ENCODE data around the gene COL9A3.

The COL9A3 gene

DNA sequence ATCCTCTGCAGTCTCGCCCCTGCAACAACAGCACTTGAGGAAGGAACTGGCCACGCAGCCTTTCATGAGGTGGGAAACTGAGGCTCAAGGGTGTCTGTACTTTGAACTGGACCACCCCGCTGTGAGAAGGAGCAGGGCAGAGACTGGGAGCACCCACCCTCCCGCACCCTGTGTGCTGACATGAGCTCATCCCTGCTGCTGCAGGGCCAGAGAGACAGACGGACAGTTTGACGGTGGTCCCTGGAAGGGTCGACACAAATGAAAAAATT, 37.5 kb upstream of the COL9A3 start:
- DNase-seq = no peak

DNA sequence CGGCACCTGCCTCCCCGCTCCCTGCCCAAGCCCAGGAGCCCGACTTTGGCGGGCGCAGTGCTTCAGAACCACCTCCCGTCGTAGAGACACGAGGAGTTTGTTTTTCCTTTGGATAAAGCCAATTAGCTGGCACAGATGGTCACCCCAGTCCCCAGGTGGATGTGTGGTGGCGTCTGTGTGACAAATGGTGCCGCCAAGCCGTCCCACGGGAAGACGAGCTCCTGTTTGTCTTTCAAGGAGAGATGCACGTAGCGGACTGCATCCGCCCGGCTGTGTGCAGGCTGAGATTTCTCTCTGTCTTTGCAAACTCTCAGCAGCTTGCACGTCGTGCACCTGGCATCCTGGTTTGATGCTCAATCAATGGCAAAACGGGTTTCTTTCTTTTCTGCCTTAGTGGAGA, 36.6 kb upstream of the COL9A3 start:
- no peak for DNase-seq

DNA sequence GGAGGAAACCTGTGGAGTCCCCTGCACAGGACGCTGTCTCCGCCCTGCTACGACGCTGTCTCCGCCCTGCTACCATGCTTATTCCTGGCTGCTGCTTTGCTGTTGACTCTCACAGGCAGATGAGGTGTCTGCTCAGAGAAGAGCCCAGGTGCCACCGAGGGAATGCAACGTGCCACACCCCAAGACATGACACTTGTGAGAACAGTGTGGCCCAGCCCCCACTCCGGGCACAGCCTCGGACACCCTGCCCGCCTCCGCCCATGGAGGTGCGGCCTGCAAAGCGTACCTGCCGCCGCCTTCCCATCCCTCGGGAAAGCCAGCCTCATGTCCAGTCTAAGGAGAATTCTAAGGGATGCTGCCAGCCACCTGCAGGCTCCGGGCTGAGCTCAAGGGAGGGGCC, 36.2 kb upstream of the COL9A3 start:
- no peak for DNase-seq

DNA sequence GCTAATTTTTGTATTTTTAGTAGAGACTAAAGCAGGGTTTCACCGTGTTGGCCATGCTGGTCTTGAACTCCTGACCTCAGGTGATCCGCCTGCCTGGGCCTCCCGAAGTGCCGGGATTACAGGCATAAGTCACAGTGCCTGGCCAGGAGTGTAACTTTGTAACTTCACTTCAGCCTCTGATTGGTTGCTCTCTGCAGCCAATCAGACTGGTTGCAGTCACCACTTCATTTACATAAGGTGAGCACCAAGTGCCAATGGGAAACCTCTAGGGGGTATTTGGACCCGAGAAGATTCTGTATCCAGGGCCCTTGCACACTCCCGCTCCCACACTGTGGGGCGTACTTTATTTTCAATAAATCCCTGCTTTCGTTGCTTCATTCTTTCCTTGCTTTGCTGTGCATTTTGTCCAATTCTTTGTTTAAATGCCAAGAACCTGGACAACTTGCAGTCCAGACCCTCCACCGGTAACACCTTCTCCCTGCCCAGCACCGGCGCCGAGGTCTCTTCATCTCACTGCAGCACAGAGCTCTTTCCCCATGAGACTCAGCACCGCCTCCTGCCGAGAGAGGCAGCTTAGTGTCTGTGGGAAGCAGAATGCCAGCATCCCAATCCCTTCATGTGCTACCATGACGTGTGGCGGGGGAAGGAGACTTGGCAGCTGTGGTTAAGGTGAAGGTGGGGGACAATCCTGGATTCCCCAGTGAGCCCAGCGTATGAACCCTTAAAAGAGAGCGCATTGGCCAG, 34.5 kb upstream of the COL9A3 start:
- DNase-seq = no peak

DNA sequence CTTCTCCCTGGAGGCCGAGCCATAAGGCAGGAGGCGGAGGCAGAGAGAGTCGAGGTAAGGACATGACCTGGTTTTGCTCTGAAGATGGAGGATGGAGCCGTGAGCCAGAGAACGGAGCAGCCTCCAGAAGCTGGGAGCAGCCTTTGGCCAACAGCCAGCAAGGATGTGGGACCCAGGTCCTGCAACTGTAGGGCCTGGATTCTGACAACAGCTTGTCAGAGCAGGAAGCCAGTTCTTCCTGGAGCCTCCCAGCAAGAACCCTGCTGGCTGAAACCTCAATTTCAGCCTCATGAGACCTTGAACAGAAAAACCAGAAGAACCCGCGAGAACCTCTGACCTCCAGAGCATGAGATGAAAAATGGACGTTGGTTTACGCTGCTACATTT, 34.0 kb upstream of the COL9A3 start:
- no peak for DNase-seq

DNA sequence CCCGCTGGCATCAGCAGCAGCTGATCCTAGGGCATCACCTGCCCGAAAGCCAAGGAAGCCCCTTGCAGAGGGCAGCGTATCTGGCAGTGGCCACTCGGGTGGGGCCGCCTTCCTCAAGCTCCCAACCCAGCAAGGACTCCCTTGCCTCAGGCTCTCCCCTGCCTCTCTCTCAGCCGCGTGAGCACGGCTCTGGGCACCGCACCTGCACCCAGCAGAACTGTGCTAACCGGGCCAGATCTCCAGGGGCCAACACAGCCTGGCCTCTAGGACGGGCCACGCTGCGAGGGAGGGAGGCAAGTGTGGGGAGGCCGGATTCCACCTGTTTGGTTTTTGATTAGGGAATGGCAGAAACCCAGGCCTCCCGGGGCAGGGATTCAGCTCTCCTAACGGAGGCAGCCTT, 32.4 kb upstream of the COL9A3 start:
- DNase-seq = no peak

DNA sequence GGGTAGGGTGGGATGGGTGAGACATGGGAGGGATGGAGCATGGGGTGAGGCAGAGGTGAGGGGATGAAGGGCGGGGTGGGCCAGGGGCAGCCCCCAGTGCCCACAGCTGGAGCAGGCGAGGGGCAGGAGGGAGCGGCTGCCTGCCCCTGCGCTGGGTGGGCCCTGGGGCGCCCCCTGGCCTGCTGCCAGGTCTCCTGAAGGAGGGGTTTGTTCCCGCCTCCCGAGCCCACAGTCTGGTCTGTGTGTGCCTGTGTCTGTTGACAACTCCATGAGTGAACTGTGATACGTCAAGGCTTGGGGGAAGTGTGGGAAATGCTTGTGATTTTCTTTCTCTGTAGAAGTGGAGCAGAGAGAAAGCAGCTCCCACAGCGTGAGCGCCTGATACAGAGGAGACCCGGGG, 31.5 kb upstream of the COL9A3 start:
- DNase-seq = no peak

DNA sequence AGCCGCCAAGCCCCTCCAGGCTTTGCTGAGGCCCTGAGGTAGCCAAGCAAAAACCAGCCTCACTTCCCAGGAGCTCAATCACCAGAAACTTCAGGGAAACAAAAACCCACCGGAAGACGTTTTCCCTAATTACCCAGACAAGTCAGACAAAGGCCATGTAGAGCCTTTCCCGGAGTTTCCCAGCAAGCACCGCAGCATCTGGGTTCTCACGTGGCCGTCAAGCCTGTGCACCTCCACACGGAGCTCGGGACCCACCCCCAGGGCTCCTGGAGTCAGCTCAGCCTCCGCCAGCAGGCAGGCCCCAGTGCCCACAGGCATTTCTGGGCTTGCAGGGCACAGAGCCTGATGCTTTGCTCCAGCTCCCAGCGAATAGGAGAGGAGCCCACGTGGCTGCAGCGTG, 30.7 kb upstream of the COL9A3 start:
- no peak for DNase-seq

DNA sequence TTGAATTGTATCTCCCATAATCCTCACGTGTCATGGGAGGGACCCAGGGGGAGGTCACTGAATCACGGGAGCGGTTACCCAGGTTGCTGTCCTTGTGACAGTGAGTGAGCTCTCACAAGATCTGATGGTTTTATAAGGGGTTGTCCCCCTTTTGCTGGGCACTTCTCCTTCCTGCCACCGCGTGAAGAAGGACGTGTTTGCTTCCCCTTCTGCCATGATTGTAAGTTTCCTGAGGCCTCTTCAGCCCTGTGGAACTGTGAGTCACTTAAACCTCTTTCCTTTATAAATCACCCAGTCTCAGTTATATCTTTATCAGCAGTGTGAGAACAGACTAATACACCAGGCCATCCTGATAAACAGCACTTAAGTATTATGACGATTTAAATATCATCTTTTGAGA, 29.5 kb upstream of the COL9A3 start:
- DNase-seq = peak; percentile 56 to 61

DNA sequence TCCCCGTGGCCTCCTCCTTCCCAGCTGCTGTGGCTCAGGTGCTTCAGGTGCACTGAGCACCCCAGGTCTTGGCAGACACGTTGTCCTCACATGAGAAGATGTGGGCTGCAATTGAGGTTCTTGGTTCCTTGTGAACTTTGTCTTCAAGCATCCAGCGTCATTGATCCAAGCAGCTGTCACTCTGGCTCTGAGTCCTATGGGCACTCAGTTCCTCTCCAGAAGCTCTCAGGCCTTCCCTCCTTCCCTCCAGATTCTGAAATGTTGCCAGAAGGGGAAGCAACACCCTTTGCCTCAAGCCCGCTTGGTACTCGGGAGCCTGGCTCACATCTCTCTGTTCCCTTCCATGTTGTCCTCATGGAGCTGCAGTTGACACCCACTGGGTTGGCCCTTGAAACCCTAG, 29.0 kb upstream of the COL9A3 start:
- DNase-seq = peak in 1 of 2 donors; percentile 41

DNA sequence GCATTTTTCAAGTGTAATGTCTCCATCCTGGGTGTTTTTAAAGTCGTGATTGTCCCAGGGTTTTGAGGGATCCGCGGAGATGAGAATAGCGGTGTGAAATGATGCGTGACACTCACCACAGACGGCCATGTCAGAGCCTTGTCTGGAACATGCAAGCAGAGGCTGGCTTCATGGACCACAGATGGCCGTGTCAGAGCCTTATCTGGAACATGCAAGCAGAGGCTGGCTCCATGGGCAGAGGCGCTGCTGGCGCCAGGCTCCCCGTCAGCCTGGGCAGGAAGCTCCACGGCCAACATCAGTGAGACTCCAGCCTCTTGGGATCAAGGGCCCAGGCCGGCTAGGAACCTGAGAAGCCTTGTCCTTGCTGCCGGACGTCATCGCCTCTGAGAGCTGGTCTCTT, 28.2 kb upstream of the COL9A3 start:
- no peak for DNase-seq

DNA sequence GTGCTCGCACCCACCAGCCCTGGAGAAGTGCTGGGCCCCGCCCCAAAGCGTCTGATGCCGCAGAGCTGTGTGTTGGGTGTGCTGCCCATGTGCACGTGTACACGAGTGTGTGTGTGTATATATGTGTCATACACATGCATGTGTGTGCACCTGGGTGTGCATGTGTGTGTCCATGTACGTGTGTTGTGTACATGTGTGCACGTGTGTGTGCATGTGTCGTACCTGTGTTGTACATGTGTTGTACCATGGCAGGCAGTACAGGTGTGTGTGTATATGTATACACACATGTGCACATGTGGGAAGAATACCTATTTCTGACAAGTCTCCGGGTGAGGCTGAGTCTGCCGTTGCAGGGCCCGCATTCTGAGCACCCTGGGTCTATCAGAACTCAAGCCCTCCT, 26.8 kb upstream of the COL9A3 start:
- no peak for DNase-seq

DNA sequence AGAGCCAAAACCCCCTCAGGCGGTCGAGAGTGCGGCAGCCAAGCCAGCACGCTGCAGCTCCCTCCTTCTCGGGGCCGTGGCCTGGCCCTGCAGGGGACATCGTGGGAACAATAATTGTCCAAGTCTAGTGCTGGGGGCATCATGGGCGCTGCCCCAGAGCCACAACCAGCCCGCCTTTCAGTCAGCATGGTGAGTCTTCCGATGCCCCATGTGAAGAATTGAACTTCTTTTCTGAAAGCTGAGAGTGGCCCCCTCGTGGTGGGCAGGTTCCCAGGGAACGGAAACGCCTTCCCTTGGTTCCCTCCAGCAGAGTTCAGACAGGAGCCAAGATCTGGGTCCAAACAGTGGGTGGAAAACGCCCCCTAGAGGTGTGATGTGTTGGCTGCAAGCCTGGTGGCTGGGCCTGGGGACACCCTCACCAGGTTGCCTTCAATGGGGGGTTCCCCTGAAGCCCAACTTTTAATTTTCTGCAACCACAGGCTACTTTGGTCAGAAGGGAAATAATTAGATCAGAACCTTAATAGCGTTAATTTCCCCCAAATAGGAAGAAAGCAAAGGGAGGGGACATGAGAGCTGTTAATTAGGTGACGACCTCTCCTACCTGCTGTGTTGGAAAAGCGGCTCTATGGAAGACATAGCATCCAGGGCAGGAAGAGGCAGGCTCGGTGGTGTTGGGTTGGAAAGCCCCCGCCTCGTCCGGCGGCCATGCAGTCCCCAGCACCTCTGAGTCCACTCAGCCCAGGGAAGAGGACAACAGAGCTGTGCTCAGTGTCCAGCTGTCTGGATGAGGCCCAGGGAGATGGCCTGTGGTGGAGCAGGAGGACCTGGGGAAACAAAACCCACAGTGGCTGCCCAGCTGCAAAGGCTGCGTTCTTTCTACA, 25.3 kb upstream of the COL9A3 start:
- peak; percentile 69 to 92 for DNase-seq

DNA sequence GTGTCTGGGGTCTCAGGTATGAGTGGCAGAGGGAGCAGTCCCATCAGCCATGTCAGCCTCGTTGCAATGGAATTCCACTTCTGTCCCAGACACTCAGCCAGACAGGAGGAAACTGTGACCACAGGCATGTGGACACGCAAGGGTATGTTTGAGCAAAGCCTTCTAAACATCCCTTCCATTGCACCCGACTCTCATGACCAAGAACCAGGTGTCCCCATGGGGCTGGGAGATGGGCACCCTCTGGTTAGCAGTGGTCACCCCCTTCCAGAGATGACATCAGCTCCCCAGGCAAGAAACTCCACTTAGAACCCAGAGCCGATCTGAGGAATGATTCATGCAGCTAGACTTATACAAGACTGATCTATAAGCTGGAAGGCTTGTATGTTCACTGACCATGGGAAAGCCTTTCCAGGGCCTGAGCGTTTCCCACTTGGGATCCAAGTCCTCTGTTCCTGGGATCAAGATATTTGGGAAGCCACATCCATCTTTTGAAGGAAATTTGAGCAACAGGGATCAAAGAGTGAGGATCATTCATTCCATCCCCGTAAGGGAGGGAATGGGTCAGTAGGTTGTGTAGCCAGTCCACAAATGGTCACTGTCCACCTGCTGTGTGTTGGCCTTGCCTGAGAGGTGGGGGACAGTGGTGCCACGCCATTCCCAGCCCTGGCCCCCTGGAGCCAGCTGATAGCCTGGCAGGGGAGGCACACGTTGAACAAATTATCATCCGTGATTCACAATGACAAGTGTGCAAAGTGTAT, 24.5 kb upstream of the COL9A3 start:
- no peak for DNase-seq

DNA sequence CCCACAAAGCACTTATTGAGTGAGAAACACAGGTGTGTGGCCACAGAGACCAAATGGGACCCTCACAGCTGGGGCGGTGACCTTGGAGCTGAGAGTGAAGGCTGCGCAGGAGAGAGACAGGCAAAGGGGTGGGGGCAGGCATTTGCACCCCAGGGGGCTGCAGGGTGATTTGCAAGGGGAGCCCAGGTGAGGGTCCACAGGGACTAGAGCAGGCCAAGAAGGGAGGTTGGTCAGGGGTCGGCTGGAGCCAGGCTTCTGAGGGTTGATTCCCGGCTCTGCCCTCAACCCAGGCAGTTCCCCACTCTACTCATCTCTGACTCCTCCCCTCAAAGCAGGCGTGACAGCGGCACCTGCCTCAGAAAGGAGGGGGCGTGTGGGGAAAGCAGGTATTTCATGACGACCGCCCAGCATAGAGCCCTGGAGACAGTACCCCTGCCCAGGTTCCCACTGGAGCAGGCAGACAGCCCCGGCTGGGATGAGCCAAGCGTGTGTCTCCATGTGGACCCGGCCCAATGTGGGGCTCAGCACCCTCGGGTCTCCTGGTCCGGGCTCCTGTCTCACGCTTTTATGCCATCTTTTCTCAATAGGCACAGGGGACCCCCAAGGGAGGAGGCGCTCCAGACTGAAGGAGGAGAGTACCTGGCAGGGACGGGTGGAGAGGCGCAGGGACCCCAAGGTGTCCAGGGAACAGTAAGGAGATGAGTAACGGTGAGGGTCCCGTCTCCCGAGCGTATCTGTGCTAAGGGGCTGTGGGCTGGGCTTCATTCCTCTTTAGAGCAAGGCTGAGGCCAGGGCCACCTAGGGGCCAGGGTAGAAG, 23.7 kb upstream of the COL9A3 start:
- no peak for DNase-seq

DNA sequence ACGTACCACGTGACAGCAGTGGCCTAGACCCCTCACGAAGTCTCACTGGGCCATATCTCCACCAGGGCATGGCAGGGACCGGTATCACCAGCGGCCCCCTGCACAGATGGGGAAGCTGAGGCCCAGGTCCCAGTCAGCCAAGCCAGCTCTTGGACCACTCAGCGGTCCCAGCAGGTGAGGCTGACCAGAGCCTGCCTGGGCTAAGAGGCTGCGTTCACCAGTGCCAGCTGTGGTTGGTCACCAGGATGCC, 23.2 kb upstream of the COL9A3 start:
- DNase-seq = no peak

DNA sequence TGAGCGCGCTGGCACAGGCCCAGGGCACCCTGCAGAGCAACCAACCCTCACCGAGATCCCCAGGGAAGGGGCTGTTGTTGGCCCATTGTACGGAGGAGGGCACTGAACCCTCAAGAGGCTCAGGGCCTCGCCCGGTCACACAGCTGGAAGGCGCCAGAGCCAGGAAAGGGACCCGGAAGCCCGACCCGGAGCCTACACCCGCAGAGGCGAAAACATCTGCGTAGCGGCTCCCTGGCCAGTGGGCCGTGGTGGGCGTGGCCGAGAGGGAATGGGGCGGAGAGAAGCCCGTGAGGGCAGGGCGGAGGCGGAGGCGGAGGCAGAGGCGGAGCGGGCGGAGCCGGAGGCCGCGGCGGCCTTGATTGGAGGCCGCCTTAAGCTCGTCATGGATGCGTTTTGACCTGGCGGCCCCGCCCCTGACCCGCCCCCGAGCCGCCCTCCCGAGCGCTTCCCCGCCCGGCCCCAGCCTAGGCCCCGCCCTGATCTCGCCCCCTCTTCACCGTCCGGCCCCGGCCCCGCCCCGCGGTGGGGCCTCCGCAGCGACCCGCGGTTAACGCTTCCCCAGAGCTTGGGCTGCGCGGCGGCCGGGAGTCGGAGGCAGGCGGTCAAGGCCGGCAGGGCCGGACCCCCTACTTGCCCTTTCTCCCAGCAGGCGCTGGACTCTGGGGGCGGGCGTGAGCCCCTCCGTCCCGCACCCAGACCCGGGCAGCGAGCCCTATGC, 22.7 kb upstream of the COL9A3 start:
- DNase-seq = peak; percentile 93 to 96

DNA sequence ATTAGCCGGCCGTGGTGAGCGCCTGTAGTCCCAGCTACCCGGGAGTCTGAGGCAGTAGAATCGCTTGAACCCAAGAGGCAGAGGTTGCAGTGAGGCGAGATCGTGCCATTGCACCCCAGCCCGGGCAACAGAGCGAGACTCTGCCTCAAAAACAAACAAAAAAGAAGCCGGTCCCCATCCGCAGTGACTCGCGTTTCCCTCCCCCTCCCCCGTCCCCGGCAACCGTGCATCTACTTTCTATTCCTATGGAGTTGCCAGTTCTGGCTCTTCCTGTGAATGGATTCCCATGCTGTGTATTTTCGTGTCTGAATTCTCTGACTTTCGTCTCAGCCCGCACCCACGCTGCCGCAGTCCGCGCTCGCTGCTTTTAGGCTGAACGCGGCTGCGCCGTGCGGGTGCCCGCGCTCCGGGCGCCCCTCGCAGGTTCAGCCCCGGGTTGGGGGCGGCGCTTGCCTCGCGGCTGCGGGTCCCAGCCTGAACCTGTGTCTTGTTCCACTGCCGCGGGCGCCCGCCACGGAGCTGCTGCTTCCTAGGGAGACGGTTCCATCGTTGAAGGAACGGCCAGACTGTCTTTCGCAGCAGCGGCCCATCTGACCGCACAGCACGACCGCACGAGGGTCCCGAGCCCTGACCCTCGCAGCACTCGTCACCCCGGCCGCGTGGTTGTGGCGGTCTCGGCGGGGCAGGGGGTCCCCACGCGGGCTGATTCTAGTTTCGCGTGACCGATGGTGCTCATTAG, 21.7 kb upstream of the COL9A3 start:
- peak; percentile 37 to 42 for DNase-seq

DNA sequence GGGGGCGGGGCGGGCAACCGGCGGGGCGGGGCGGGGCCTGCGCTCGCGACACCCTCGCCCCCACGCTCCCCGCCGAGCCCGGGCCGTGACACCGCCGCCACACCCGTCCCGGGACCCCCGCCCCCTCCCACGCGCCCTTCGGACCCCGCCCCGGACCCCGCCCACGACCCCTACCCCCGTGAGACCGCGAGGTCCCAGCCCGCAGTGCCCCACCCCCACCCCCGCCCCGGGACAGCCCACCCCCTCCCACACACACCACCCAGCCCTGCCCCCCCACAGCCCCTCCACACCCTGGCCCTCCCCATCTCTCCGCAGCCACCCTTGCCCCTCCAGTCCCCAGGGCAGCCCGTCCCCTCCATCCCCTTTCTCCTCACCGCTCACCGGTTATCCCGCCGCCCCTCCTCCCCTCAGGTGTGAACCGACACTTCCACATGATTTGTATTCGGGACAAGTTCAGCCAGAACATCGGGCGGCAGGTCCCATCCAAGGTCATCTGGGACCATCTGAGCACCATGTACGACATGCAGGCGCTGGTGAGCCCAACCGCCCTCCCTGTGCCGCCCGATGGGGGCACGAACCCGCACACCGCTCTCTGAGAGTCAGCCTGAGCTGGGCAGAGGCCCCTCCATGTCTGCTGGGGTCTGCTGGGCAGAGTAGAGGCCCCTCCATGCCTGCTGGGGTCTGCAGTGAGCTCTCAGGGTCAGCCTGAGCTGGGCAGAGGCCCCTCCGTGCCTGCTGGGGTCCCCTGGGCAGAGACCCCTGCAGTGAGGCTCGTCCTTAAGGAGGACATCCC, 20.0 kb upstream of the COL9A3 start:
- no peak for DNase-seq

DNA sequence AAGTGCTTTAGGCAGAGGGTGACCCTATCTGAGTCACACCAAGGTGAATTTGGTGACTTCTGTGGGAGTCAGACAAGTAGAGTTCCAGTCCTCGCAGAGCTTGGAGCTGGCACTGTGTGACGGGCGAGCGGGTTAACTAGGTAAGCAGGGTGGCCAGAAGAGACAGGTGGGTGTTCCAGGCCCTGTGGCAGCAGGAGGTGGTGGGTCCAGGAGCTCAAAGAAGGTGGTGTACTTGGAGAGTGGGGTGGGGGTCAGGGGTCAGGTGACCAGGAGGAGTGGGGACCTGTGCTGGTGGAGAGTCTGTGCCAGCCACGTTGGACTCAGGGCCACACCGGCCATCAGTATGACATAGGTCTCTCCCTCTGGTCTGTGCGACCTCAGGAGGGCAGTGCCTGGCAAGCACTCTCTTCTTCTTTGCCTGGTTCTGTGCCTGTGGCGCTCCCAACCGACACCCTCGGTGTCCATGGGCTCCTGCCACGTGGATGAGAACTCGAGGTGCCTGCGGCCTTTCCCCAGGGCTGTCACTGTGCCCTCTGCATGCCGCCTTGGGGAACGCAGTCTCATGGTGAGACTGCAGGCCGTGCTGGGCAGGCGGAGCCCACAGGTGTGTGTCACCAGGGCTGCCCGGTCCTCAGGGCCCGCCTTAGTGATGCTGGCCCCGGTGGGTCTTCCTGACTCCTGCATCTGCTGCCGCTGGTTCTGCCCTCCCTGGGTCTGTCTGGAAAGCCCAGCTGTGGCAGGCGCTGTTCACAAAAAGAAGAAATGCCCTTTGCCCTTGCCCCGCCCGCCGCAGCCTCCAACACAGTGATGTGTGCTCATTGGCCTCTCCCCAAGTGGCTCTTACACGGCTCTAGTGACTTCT, 18.9 kb upstream of the COL9A3 start:
- peak; percentile 45 to 72 for DNase-seq

Data from inflammatory macrophage treated with lipopolysaccharide for 1 hour (primary cell).